ENCODE measurements around the gene SLC4A3.

GRCh38 chr2:219628235-219628985 is 980 bp downstream of the SLC4A3 start:
- TF ChIP-seq CTCF (IDR thresholded peaks at IDR 0.05) (no peak), MAX (IDR thresholded peaks at IDR 0.05; ENCODE audit: low read depth) (no peak), FOXM1 (IDR thresholded peaks at IDR 0.05; ENCODE audit: low read depth) (no peak), POLR2AphosphoS5 (IDR thresholded peaks at IDR 0.05; ENCODE audit: low read depth, low read length) (no peak), GABPA (IDR thresholded peaks at IDR 0.05; ENCODE audit: low read depth) (no peak), TEAD4 (IDR thresholded peaks at IDR 0.05; ENCODE audit: borderline replicate concordance, insufficient read depth) (no peak), YY1 (IDR thresholded peaks at IDR 0.05; ENCODE audit: low read depth) (no peak), SMC3 (IDR thresholded peaks at IDR 0.05; ENCODE audit: low read depth, low read length) (no peak), TAF1 (IDR thresholded peaks at IDR 0.05; ENCODE audit: borderline replicate concordance, low read depth, low read length) (no peak), PBX3 (IDR thresholded peaks at IDR 0.05) (no peak), JUND (IDR thresholded peaks at IDR 0.05) (no peak), ELF1 (IDR thresholded peaks at IDR 0.05) (no peak)
